H9 (cell line): ENCODE measurements around the gene METTL9. TPM values are rescaled to one million over a fixed set of nuclear protein-coding genes. Genes with fewer than 3 reads are reported as not detected.

Experiments
- DNase-seq: peaks from one replicate; pipeline ENCODE4 v3.0.0-alpha.2; 2017
- H2AFZ ChIP-seq: one replicate; pipeline ENCODE4 v1.6.1; 2013; ENCODE audit warnings: mild to moderate bottlenecking, low read length, control low read depth, moderate library complexity
- H2AK5ac ChIP-seq: 2 replicates; pipeline ENCODE4 v1.6.1; 2013; ENCODE audit warnings: low read length, control low read depth, mixed read lengths; ENCODE audit not compliant: insufficient read length
- H2BK120ac ChIP-seq: one replicate; pipeline ENCODE4 v1.6.1; 2013; ENCODE audit warnings: low read depth, mild to moderate bottlenecking, low read length, control low read depth, inconsistent platforms; ENCODE audit not compliant: poor library complexity, severe bottlenecking
- H2BK12ac ChIP-seq: 2 replicates; pipeline ENCODE4 v1.6.1; 2013; ENCODE audit warnings: low read length, control low read depth, mixed read lengths, low read depth; ENCODE audit not compliant: insufficient read length
- H2BK15ac ChIP-seq: 2 replicates; pipeline ENCODE4 v1.6.1; 2013; ENCODE audit warnings: low read depth, low read length, control low read depth
- H2BK20ac ChIP-seq: one replicate; pipeline ENCODE4 v1.6.1; 2013; ENCODE audit warnings: low read depth, mild to moderate bottlenecking, low read length, control low read depth, inconsistent platforms; ENCODE audit not compliant: poor library complexity, severe bottlenecking
- H2BK5ac ChIP-seq: 2 replicates; pipeline ENCODE4 v1.6.1; 2013; ENCODE audit warnings: low read length, control low read depth, mixed read lengths; ENCODE audit not compliant: insufficient read length
- H3K14ac ChIP-seq: 2 replicates; pipeline ENCODE4 v1.6.1; 2013; ENCODE audit warnings: low read length, control low read depth; ENCODE audit not compliant: insufficient read depth
- H3K18ac ChIP-seq: 2 replicates; pipeline ENCODE4 v1.6.1; 2013; ENCODE audit warnings: low read depth, mild to moderate bottlenecking, mixed read lengths, low read length, control low read depth; ENCODE audit not compliant: insufficient read length
- H3K23ac ChIP-seq: 2 replicates; pipeline ENCODE4 v1.6.1; 2013; ENCODE audit warnings: low read length, control low read depth, mixed read lengths, low read depth; ENCODE audit not compliant: insufficient read length
- H3K23me2 ChIP-seq: 2 replicates; pipeline ENCODE4 v1.6.1; 2013; ENCODE audit warnings: low read depth, mild to moderate bottlenecking, mixed read lengths, low read length, control low read depth; ENCODE audit not compliant: insufficient read length, poor library complexity, severe bottlenecking
- H3K27ac ChIP-seq: 2 replicates; pipeline ENCODE4 v1.5.1; 2013; ENCODE audit warnings: low read length, control low read depth, mixed read lengths, low read depth; ENCODE audit not compliant: insufficient read length
- H3K27me3 ChIP-seq: 2 replicates; pipeline ENCODE4 v1.6.1; 2013; ENCODE audit warnings: low read length, control low read depth, inconsistent platforms; ENCODE audit not compliant: insufficient read depth
- H3K4ac ChIP-seq: 2 replicates; pipeline ENCODE4 v1.6.1; 2013; ENCODE audit warnings: low read depth, mild to moderate bottlenecking, control low read depth, inconsistent platforms, low read length, moderate library complexity
- H3K4me1 ChIP-seq: 2 replicates; pipeline ENCODE4 v1.6.1; 2013; ENCODE audit warnings: low read length, control low read depth, inconsistent platforms; ENCODE audit not compliant: insufficient read depth
- H3K4me2 ChIP-seq: 2 replicates; pipeline ENCODE4 v1.6.1; 2013; ENCODE audit warnings: low read length, control low read depth, mixed read lengths; ENCODE audit not compliant: insufficient read length, insufficient read depth
- H3K56ac ChIP-seq: 2 replicates; pipeline ENCODE4 v1.6.1; 2013; ENCODE audit warnings: low read depth, mild to moderate bottlenecking, mixed read lengths, low read length, control low read depth; ENCODE audit not compliant: insufficient read length
- H3K79me1 ChIP-seq: 2 replicates; pipeline ENCODE4 v1.6.1; 2013; ENCODE audit warnings: low read depth, mild to moderate bottlenecking, moderate library complexity, low read length, control low read depth, inconsistent platforms; ENCODE audit not compliant: insufficient read depth, poor library complexity, severe bottlenecking
- H3K79me2 ChIP-seq: 2 replicates; pipeline ENCODE4 v1.6.1; 2013; ENCODE audit warnings: low read length, control low read depth, inconsistent platforms; ENCODE audit not compliant: insufficient read depth
- H3K9ac ChIP-seq: 2 replicates; pipeline ENCODE4 v1.6.1; 2013; ENCODE audit warnings: low read length, control low read depth, mixed read lengths; ENCODE audit not compliant: insufficient read length; ENCODE audit errors: extremely low read depth
- H3K9me3 ChIP-seq: one replicate; pipeline ENCODE4 v1.6.1; 2013; ENCODE audit warnings: low read depth, low read length, inconsistent platforms; ENCODE audit not compliant: control insufficient read depth
- H3T11ph ChIP-seq: one replicate; pipeline ENCODE4 v1.6.1; 2013; ENCODE audit warnings: mild to moderate bottlenecking, low read length, control low read depth, inconsistent platforms
- H4K20me1 ChIP-seq: one replicate; pipeline ENCODE4 v1.6.1; 2013; ENCODE audit not compliant: control insufficient read depth, insufficient read length, insufficient read depth
- H4K5ac ChIP-seq: 2 replicates; pipeline ENCODE4 v1.6.1; 2013; ENCODE audit warnings: low read depth, mild to moderate bottlenecking, mixed read lengths, low read length, control low read depth; ENCODE audit not compliant: insufficient read length
- H4K8ac ChIP-seq: replicated peaks from 2 replicates; pipeline ENCODE4 v1.6.1; 2013; ENCODE audit warnings: low read length, control low read depth, mixed read lengths, low read depth; ENCODE audit not compliant: insufficient read length
- H4K91ac ChIP-seq: 2 replicates; pipeline ENCODE4 v1.6.1; 2013; ENCODE audit warnings: low read depth, mild to moderate bottlenecking, moderate library complexity, mixed read lengths, low read length, control low read depth; ENCODE audit not compliant: insufficient read length
- H3K27ac Mint-ChIP-seq, 3 experiments: 2 replicates in 2 of 3; 3 replicates in 1 of 3; pipeline ENCODE4 v1.8.0; 2020 to 2021; ENCODE audit warnings: mixed read lengths in 3 of 3, mild to moderate bottlenecking in 1 of 3, moderate library complexity in 1 of 3
- H3K27me3 Mint-ChIP-seq: 2 replicates; pipeline ENCODE4 v1.8.0; 2021; ENCODE audit warnings: low read depth, mild to moderate bottlenecking, moderate library complexity, mixed read lengths
- H3K36me3 Mint-ChIP-seq, 3 experiments: 2 replicates in 2 of 3; 3 replicates in 1 of 3; pipeline ENCODE4 v1.8.0; 2020 to 2021; ENCODE audit warnings: low read depth in 3 of 3, mixed read lengths in 3 of 3; ENCODE audit not compliant: insufficient read depth in 1 of 3
- H3K4me1 Mint-ChIP-seq, 2 experiments: 2 replicates each; pipeline ENCODE4 v1.8.0; 2020; ENCODE audit warnings: mixed read lengths in 2 of 2
- H3K4me3 Mint-ChIP-seq, 2 experiments: 2 replicates in 1 of 2; 3 replicates in 1 of 2; pipeline ENCODE4 v1.8.0; 2020 to 2021; ENCODE audit warnings: mild to moderate bottlenecking in 2 of 2, mixed read lengths in 2 of 2, moderate library complexity in 1 of 2
- H3K9me3 Mint-ChIP-seq, 2 experiments: 2 replicates in 1 of 2; 3 replicates in 1 of 2; pipeline ENCODE4 v1.8.0; 2020; ENCODE audit warnings: mild to moderate bottlenecking in 2 of 2, mixed read lengths in 2 of 2, moderate library complexity in 1 of 2
- CTCF ChIP-seq: fragments of 200-600 bp; sonication (generic); conservative IDR thresholded peaks from 3 replicates; pipeline ENCODE4 v1.8.0; 2021; ENCODE audit warnings: antibody characterized with exemption, mild to moderate bottlenecking
- WGBS: extraction: QIAGEN DNeasy Blood & Tissue Kit; methylation state at CpG from one replicate; pipeline ENCODE4 v1.1.7; 2013; ENCODE audit warnings: missing lambda C conversion rate, low lambda C conversion rate, mixed read lengths; ENCODE audit not compliant: insufficient read length; ENCODE audit errors: extremely low coverage; 5-methylcytosine and 5-hydroxymethylcytosine counted together
- total RNA-seq: library from RNA; stranded (reverse); gene quantifications from 2 replicates; pipeline ENCODE4 v1.2.1, GENCODE V29; 2021

METTL9 gene
- total RNA-seq, 1 experiment from 2014 or later: 108 TPM

DNA sequence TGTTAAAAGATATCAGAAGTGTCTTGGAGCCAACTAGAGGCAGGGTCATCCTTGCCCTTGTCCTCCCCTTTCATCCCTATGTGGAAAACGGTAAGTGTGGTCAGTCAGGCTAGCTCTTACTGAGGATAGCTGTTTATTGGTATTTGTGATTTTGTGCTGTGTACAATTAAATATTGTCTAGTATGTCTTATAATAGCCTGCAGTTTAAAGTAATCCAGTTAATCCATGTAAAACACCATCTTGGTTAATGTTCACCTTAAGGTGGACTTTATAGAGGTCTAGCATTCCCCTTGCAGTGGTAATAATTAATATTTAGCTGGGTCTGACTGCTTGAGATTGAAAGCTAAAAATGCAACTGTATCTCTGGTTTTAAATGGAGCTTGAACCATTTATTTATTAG, 25.6 kb downstream of the METTL9 start:
- no peaks in the 10 kb centered on the region for H3K27me3 ChIP-seq
- no peak overlapping the region for H3K27ac Mint-ChIP-seq
- H2BK120ac ChIP-seq: no peak overlapping the region
- no peak overlapping the region for H3K23ac ChIP-seq
- H3K4me1 Mint-ChIP-seq: no peaks in the 10 kb centered on the region
- H3K9me3 Mint-ChIP-seq: peaks cover 16 to 18% of the 10 kb centered on the region in 2 experiments; a peak in 4 of 5 replicates
- H3T11ph ChIP-seq: no peak overlapping the region
- no peaks in the 10 kb centered on the region for H3K79me2 ChIP-seq
- peaks cover 54 to 83% (median 65%) of the 10 kb centered on the region in 3 experiments for H3K36me3 Mint-ChIP-seq
- H2BK20ac ChIP-seq: no peak overlapping the region
- H3K14ac ChIP-seq: no peak overlapping the region
- no peak overlapping the region for H2AFZ ChIP-seq
- H3K4ac ChIP-seq: no peak overlapping the region
- no peaks in the 10 kb centered on the region for H4K20me1 ChIP-seq
- no peak for DNase-seq
- no peak overlapping the region for H2BK5ac ChIP-seq
- no peaks in the 10 kb centered on the region for H3K27me3 Mint-ChIP-seq
- no peak overlapping the region for H3K18ac ChIP-seq
- H3K4me3 Mint-ChIP-seq: no peak overlapping the region
- no peak overlapping the region for H4K8ac ChIP-seq
- H3K27ac ChIP-seq: no peak overlapping the region
- H4K91ac ChIP-seq: no peak overlapping the region
- H3K4me1 ChIP-seq: no peaks in the 10 kb centered on the region
- H2AK5ac ChIP-seq: no peak overlapping the region
- no peak overlapping the region for H2BK15ac ChIP-seq
- H4K5ac ChIP-seq: no peak overlapping the region
- H3K9ac ChIP-seq: no peak overlapping the region
- no peak for TF ChIP-seq CTCF
- H2BK12ac ChIP-seq: no peak overlapping the region
- H3K9me3 ChIP-seq: no peaks in the 10 kb centered on the region
- no peaks in the 10 kb centered on the region for H3K23me2 ChIP-seq
- peaks cover under 1% of the 10 kb centered on the region for H3K79me1 ChIP-seq
- no CpG with 5 or more reads among the region's 1 CpG for WGBS
- no peak overlapping the region for H3K4me2 ChIP-seq
- H3K56ac ChIP-seq: no peak overlapping the region
